ENCODE results near the gene RNF125.

The RNF125 gene

GRCh38 chr18:32091325-32091723 lies 72.7 kb downstream of the RNF125 start:
- DNase-seq (ENCODE audit: low read depth in 2 of 2): no peak

GRCh38 chr18:32091724-32092421 lies 73.2 kb downstream of the RNF125 start, which contains the start of gene RNF138:
TSS of gene RNF138 (plus strand) at chr18:32091874. CDS start at chr18:32092777, 903 bp downstream.
- DNase-seq (ENCODE audit: low read depth in 2 of 2): peak; percentile 77 to 84

GRCh38 chr18:32092422-32093101 lies 73.9 kb downstream of the RNF125 start:
- DNase-seq (ENCODE audit: low read depth in 2 of 2): peak; percentile 98 to 100

- peak; percentile 14 to 19 for DNase-seq (ENCODE audit: low read depth in 2 of 2)
Observed at GRCh38 chr18:32093102-32093511, 74.5 kb downstream of the RNF125 start.

DNA sequence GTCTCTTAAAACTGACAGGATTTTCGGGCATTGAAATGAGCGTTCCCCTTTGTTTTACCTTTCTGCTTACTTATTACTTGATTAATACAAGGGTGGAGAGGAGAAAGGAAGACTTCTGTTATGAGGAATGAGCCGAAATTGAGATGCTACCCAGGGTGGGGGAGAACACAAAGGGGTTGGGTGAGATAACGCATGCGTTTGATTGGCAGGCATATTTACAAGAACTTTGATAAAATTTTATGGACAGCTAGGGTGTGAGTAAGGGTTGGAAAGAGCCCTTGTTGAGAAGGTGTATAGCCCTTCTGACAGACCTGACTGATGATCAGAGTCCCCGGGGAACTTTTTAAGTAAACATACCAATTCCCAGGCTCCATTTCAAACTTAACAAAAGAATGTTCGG lies 74.9 kb downstream of the RNF125 start:
- DNase-seq (ENCODE audit: low read depth in 2 of 2): no peak

DNA sequence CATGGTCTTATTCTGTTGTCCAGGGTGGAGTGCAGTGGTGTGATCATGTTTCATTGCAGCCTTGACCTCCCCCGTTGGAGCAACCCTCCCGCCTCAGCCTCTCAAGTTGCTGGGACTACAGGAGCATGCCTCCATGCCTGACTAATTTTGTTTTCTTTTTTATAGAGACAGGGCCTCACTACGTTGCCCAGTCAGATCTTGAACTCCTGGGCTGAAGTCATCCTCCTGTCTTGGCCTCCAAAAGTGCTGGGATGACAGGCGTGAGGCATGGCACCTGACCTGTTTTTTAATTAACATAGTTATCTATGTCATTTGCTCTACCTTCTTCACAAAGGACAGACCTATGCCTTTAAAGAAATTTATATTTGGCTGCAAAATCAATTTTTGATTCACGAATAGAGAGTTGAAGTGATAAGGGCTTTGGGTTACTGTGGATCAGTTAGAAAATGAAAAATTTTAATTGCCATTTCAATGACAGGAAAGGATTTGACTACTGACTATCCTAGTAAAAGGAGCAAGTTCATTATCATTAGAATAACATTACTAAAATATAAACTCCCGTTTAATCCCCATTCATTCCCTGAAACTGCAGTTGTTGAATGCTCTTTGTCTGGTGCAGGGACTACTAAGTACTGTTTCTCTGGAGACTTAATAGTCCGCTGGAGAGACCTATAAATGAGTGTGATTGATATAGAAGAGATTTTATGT lies 76.7 kb downstream of the RNF125 start:
- no peak for DNase-seq (ENCODE audit: low read depth in 2 of 2)

DNA sequence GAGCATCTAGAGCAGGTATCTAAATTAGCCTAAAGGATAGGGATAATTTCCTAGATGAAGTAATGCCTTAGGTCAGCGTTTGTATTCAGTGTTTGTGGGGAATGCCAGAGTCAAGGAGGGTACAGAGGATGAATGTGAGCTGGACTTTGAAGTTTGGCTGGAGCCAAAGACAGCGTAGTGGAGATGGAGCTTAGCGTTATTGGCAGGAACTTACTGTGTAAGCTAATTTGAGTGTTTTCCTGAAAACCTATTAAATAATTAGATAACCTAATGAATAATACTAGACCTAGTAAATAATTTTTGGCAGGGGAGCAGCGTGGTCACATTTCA lies 77.2 kb downstream of the RNF125 start:
- DNase-seq (ENCODE audit: low read depth in 2 of 2): no peak

DNA sequence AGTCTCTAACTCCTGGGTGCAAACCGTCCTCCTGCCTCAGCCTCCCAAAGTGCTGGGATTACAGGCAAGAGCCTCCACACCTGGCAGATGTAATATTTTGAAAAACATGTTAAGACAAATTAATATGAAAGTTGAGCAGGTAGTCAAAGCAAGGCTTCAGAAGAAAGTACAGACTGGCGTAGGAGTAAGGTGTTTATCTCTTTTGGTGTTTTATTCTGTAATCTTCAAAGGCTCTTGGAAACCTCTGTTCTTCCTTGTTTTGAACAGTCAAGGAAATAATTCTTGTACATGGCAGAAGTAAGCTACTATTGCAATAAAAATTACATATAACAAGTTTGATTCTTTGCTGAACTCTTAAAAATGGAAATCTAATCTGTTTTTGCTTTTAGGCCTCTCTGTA lies 78.3 kb downstream of the RNF125 start:
- no peak for DNase-seq (ENCODE audit: low read depth in 2 of 2)

- DNase-seq (ENCODE audit: low read depth in 2 of 2): no peak
Observed at GRCh38 chr18:32104516-32104915, 85.9 kb downstream of the RNF125 start.

GRCh38 chr18:32110005-32110404 lies 91.4 kb downstream of the RNF125 start:
- no peak for DNase-seq (ENCODE audit: low read depth in 2 of 2)

GRCh38 chr18:32111706-32112105 lies 93.1 kb downstream of the RNF125 start:
- no peak for DNase-seq (ENCODE audit: low read depth in 2 of 2)

DNA sequence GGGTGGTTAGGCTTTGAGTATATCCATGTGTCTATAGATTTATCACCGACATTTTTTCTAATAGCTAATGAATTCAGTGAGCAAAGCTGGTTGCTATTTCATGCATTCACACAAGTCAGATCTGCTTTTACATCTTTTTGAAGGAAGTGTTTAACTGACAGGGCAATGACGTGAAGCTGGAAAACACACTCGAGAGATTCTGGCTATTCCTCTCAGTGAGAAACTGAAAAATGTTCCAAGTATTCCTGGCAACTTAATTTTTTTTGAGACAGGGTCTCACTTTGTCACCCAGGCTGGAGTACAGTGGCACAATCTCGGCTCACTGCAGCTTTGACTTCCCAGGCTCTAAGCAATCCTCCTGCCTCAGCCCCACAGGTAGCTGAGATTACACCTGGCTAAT lies 94.2 kb downstream of the RNF125 start:
- DNase-seq (ENCODE audit: low read depth in 2 of 2): no peak

- DNase-seq (ENCODE audit: low read depth in 2 of 2): no peak
Observed at GRCh38 chr18:32114293-32114942, 95.8 kb downstream of the RNF125 start.

DNA sequence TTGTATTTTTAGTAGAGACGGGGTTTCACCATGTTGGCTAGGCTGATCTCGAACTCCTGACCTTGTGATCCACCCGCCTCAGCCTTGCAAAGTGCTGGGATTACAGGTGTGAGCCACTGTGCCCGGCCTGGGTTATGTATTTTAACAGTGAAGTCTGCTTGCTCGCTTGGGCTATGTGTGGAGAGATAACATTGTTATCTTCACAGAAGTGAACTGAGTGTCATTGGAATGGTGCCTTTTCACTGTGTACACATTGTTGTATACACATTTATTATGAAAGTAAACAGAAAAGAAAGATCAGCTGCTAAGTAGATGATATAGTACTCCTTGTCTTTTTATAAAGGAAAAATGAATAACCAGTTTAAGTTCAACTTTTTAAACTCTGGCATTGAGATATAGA lies 103.4 kb downstream of the RNF125 start:
- no peak for DNase-seq (ENCODE audit: low read depth in 2 of 2)
